ENCODE measurements around the gene NFATC2. TPM values are rescaled to one million over a fixed set of nuclear protein-coding genes. Genes with fewer than 3 reads are reported as not detected.

The NFATC2 gene
- total RNA-seq, 1 donor from 2014 or later, result 4.8 TPM

- Mint-ChIP-seq H3K4me1 (ENCODE audit: unreplicated experiment) (peaks cover 31% of the 10 kb centered on the region), H3K9me3 (no peaks in the 10 kb centered on the region), H3K36me3 (no peaks in the 10 kb centered on the region), H3K27ac (no peak overlapping the region), H3K4me3 (no peak overlapping the region), H3K27me3 (no peaks in the 10 kb centered on the region)
- no peak for TF ChIP-seq CTCF (conservative IDR thresholded peaks at IDR 0.05)
- DNase-seq (ENCODE audit: extremely low spot score, unreplicated experiment), result no peak
Observed at GRCh38 chr20:51432875-51433274, 109.6 kb downstream of the NFATC2 start.

GRCh38 chr20:51432251-51432784 is 110.2 kb downstream of the NFATC2 start:
- no peaks in the 10 kb centered on the region for H3K9me3 Mint-ChIP-seq
- TF ChIP-seq CTCF (conservative IDR thresholded peaks at IDR 0.05), result no peak
- no peaks in the 10 kb centered on the region for H3K36me3 Mint-ChIP-seq
- no peak for DNase-seq (ENCODE audit: extremely low spot score, unreplicated experiment)
- H3K27me3 Mint-ChIP-seq, result no peaks in the 10 kb centered on the region
- H3K4me1 Mint-ChIP-seq (ENCODE audit: unreplicated experiment), result peaks cover 31% of the 10 kb centered on the region
- no peak overlapping the region for H3K27ac Mint-ChIP-seq
- no peak overlapping the region for H3K4me3 Mint-ChIP-seq

- Mint-ChIP-seq H3K27me3 (no peaks in the 10 kb centered on the region), H3K9me3 (no peaks in the 10 kb centered on the region), H3K4me3 (no peak overlapping the region), H3K4me1 (ENCODE audit: unreplicated experiment) (peaks cover 40% of the 10 kb centered on the region), H3K36me3 (no peaks in the 10 kb centered on the region), H3K27ac (no peak overlapping the region)
- DNase-seq (ENCODE audit: extremely low spot score, unreplicated experiment), result no peak
- TF ChIP-seq CTCF (conservative IDR thresholded peaks at IDR 0.05), result no peak
Observed at GRCh38 chr20:51431321-51431720, 111.2 kb downstream of the NFATC2 start.

- no peak for DNase-seq (ENCODE audit: extremely low spot score, unreplicated experiment)
- no peaks in the 10 kb centered on the region for H3K36me3 Mint-ChIP-seq
- no peak overlapping the region for H3K4me3 Mint-ChIP-seq
- H3K27ac Mint-ChIP-seq, result no peak overlapping the region
- no peak for TF ChIP-seq CTCF (conservative IDR thresholded peaks at IDR 0.05)
- no peaks in the 10 kb centered on the region for H3K27me3 Mint-ChIP-seq
- H3K4me1 Mint-ChIP-seq (ENCODE audit: unreplicated experiment), result peaks cover 40% of the 10 kb centered on the region
- no peaks in the 10 kb centered on the region for H3K9me3 Mint-ChIP-seq
Observed at GRCh38 chr20:51430198-51430950, 112.1 kb downstream of the NFATC2 start.

- Mint-ChIP-seq H3K4me3 (no peak overlapping the region), H3K4me1 (ENCODE audit: unreplicated experiment) (peaks cover 43% of the 10 kb centered on the region), H3K27me3 (no peaks in the 10 kb centered on the region), H3K27ac (peak overlapping the region; percentile 27), H3K9me3 (no peaks in the 10 kb centered on the region), H3K36me3 (no peaks in the 10 kb centered on the region)
- no peak for DNase-seq (ENCODE audit: extremely low spot score, unreplicated experiment)
- no peak for TF ChIP-seq CTCF (conservative IDR thresholded peaks at IDR 0.05)
Observed at GRCh38 chr20:51429696-51430095, 112.8 kb downstream of the NFATC2 start.
